Measurements from ENCODE around the gene PLCB1.
A peak's percentile ranks its signal among the peaks of the same experiment; 100 is the strongest.

The PLCB1 gene

GRCh38 chr20:8505476-8506200 is 373.6 kb downstream of the PLCB1 start:
- DNase-seq (ENCODE audit: low read depth, low spot score), result no peak

GRCh38 chr20:8507231-8507630 is 375.2 kb downstream of the PLCB1 start:
- DNase-seq (ENCODE audit: low read depth, low spot score), result no peak

GRCh38 chr20:8509809-8510208 is 377.7 kb downstream of the PLCB1 start:
- no peak for DNase-seq (ENCODE audit: low read depth, low spot score)

- DNase-seq (ENCODE audit: low read depth, low spot score), result no peak
Observed at GRCh38 chr20:8510808-8511207, 378.7 kb downstream of the PLCB1 start.

GRCh38 chr20:8512003-8512402 is 379.9 kb downstream of the PLCB1 start:
- no peak for DNase-seq (ENCODE audit: low read depth, low spot score)

GRCh38 chr20:8515810-8516435 is 383.9 kb downstream of the PLCB1 start:
- no peak for DNase-seq (ENCODE audit: low read depth, low spot score)

- DNase-seq (ENCODE audit: low read depth, low spot score), result no peak
Observed at GRCh38 chr20:8518878-8519277, 386.8 kb downstream of the PLCB1 start.

- DNase-seq (ENCODE audit: low read depth, low spot score), result no peak
Observed at GRCh38 chr20:8519887-8520286, 387.8 kb downstream of the PLCB1 start.

- DNase-seq (ENCODE audit: low read depth, low spot score), result no peak
Observed at GRCh38 chr20:8522168-8522567, 390.1 kb downstream of the PLCB1 start.

- DNase-seq (ENCODE audit: low read depth, low spot score), result no peak
Observed at GRCh38 chr20:8523684-8524083, 391.6 kb downstream of the PLCB1 start.

GRCh38 chr20:8524101-8525016 is 392.3 kb downstream of the PLCB1 start:
- DNase-seq (ENCODE audit: low read depth, low spot score), result no peak

- DNase-seq (ENCODE audit: low read depth, low spot score), result no peak
Observed at GRCh38 chr20:8525017-8525343, 392.9 kb downstream of the PLCB1 start.

- no peak for DNase-seq (ENCODE audit: low read depth, low spot score)
Observed at GRCh38 chr20:8526610-8527009, 394.5 kb downstream of the PLCB1 start.

GRCh38 chr20:8527998-8528723 is 396.1 kb downstream of the PLCB1 start:
- DNase-seq (ENCODE audit: low read depth, low spot score), result peak; percentile 17

GRCh38 chr20:8530022-8530421 is 398.0 kb downstream of the PLCB1 start:
- DNase-seq (ENCODE audit: low read depth, low spot score), result no peak

GRCh38 chr20:8532169-8532568 is 400.1 kb downstream of the PLCB1 start:
- no peak for DNase-seq (ENCODE audit: low read depth, low spot score)

- no peak for DNase-seq (ENCODE audit: low read depth, low spot score)
Observed at GRCh38 chr20:8534368-8535160, 402.5 kb downstream of the PLCB1 start.

GRCh38 chr20:8535403-8536261 is 403.6 kb downstream of the PLCB1 start:
- no peak for DNase-seq (ENCODE audit: low read depth, low spot score)

- no peak for DNase-seq (ENCODE audit: low read depth, low spot score)
Observed at GRCh38 chr20:8536262-8536618, 404.2 kb downstream of the PLCB1 start.

- no peak for DNase-seq (ENCODE audit: low read depth, low spot score)
Observed at GRCh38 chr20:8540466-8540865, 408.4 kb downstream of the PLCB1 start.

Data from brain pericyte (primary cell).